ENCODE data around the gene BDKRB2. TPM values are rescaled to one million over a fixed set of nuclear protein-coding genes. Genes with fewer than 3 reads are reported as not detected.

The BDKRB2 gene
- total RNA-seq, 2 experiments from 2014 or later: 0.12 TPM; not detected in 1

- Mint-ChIP-seq H3K27ac (no peak overlapping the region), H3K4me1 (ENCODE audit: low read depth) (no peaks in the 10 kb centered on the region), H3K4me3 (no peak overlapping the region), H3K27me3 (no peaks in the 10 kb centered on the region), H3K36me3 (peaks cover 7% of the 10 kb centered on the region), H3K9me3 (peaks cover 12% of the 10 kb centered on the region)
- ChIA-PET CTCF (interaction anchor here (1.5 kb wide), 1 partner anchor 179 kb away, joined by 5 read pairs; no protein-coding TSS in a partner anchor), POLR2A (no interaction called here)
- no peak for DNase-seq
- intact Hi-C loops (cut with micrococcal nuclease): no loop called here
These were observed 75.5 kb downstream of the BDKRB2 start for GRCh38 chr14:96280104-96280503.

DNA sequence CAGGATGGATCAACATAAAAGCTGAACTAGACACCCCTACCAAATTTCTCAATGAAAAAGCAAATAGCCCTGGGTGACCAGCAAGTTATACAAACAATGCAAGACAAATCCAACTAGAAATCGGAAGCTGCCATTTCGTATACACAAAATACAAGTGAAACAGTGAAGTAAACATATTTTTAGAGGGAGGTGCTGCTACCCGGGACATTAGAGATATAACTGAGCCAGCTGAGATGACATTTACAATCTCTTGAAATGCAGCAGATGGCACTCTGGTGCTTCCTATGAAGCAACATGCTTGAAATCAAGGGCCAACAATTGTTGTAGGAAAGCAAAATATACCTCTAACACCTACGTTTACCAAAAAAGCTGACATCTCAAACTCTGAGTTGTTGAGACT lies 76.8 kb downstream of the BDKRB2 start:
- peaks cover 12% of the 10 kb centered on the region for H3K9me3 Mint-ChIP-seq
- intact Hi-C loops (cut with micrococcal nuclease): no loop called here
- peaks cover 13% of the 10 kb centered on the region for H3K36me3 Mint-ChIP-seq
- H3K27me3 Mint-ChIP-seq: no peaks in the 10 kb centered on the region
- CTCF ChIA-PET: interaction anchor here (0.6 kb wide), 1 partner anchor 16 kb away, joined by 5 read pairs; no protein-coding TSS in a partner anchor
- DNase-seq: no peak
- H3K4me3 Mint-ChIP-seq: no peak overlapping the region
- no peak overlapping the region for H3K27ac Mint-ChIP-seq
- POLR2A ChIA-PET: no interaction called here
- H3K4me1 Mint-ChIP-seq (ENCODE audit: low read depth): no peaks in the 10 kb centered on the region

GRCh38 chr14:96284008-96284407 lies 79.4 kb downstream of the BDKRB2 start:
- Mint-ChIP-seq H3K36me3 (peaks cover 18% of the 10 kb centered on the region), H3K27ac (no peak overlapping the region), H3K4me3 (no peak overlapping the region), H3K4me1 (ENCODE audit: low read depth) (no peaks in the 10 kb centered on the region), H3K9me3 (no peaks in the 10 kb centered on the region), H3K27me3 (no peaks in the 10 kb centered on the region)
- CTCF ChIA-PET: no interaction called here
- POLR2A ChIA-PET: no interaction called here
- intact Hi-C loops (cut with micrococcal nuclease): no loop called here
- no peak for DNase-seq

DNA sequence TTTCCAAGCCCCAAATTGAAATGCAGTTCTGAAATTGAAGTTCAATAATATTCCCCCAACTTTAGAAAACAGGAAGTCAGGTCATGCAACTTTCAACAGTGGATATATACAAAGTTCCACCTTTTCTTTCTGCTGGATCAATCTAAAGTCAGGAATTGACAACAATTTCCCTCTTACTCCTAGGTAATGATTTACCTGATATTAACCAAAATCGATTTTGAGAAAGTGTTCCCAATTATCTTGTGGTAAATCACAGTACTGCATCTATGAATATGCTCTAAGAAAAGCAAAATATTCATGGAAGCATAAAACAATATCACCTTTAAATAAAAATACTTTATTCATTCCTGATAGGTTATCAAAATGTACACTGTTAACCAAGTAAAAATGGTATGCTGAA lies 79.8 kb downstream of the BDKRB2 start:
- H3K4me1 Mint-ChIP-seq (ENCODE audit: low read depth): no peaks in the 10 kb centered on the region
- intact Hi-C loops (cut with micrococcal nuclease): no loop called here
- H3K27me3 Mint-ChIP-seq: no peaks in the 10 kb centered on the region
- DNase-seq: no peak
- ChIA-PET POLR2A (no interaction called here), CTCF (no interaction called here)
- H3K27ac Mint-ChIP-seq: no peak overlapping the region
- H3K4me3 Mint-ChIP-seq: no peak overlapping the region
- H3K9me3 Mint-ChIP-seq: no peaks in the 10 kb centered on the region
- H3K36me3 Mint-ChIP-seq: peaks cover 18% of the 10 kb centered on the region

DNA sequence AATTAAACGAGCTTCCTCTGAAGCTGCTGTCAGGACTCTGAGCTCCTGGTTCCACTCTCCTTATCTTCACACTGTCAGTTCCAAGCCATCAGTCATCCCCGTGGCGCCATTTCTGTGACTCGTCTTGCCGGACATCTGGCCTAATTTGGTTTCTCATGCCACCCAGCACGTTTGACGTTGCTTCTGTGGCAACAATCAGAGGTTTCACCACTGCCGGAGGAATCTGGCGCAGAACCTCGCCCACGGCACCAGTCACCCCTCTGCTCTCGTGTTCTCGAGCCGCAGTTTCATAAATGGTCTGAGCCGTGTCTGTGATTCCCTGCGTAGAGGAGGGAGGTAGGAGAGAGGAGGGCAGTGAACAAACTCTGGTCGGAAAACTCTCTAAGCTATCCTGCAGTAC lies 81.0 kb downstream of the BDKRB2 start:
- H3K9me3 Mint-ChIP-seq: no peaks in the 10 kb centered on the region
- no peaks in the 10 kb centered on the region for H3K27me3 Mint-ChIP-seq
- intact Hi-C loops (cut with micrococcal nuclease): no loop called here
- H3K27ac Mint-ChIP-seq: no peak overlapping the region
- no peaks in the 10 kb centered on the region for H3K4me1 Mint-ChIP-seq (ENCODE audit: low read depth)
- DNase-seq: no peak
- ChIA-PET POLR2A (no interaction called here), CTCF (interaction anchor here (0.8 to 1.8 kb wide), 3 partner anchors 9 to 12 kb away, joined by 3 to 8 read pairs (median 3); no protein-coding TSS in a partner anchor)
- no peak overlapping the region for H3K4me3 Mint-ChIP-seq
- peaks cover 18% of the 10 kb centered on the region for H3K36me3 Mint-ChIP-seq

- Mint-ChIP-seq H3K4me3 (no peak overlapping the region), H3K4me1 (ENCODE audit: low read depth) (no peaks in the 10 kb centered on the region), H3K27ac (no peak overlapping the region), H3K9me3 (no peaks in the 10 kb centered on the region), H3K27me3 (no peaks in the 10 kb centered on the region), H3K36me3 (peaks cover 18% of the 10 kb centered on the region)
- POLR2A ChIA-PET: no interaction called here
- intact Hi-C loops (cut with micrococcal nuclease): no loop called here
- no peak for DNase-seq
- CTCF ChIA-PET: interaction anchor here (1.1 to 1.8 kb wide), 3 partner anchors 9 to 15 kb away, joined by 3 to 8 read pairs (median 3); no protein-coding TSS in a partner anchor
These were observed 81.6 kb downstream of the BDKRB2 start for GRCh38 chr14:96286251-96286650.

DNA sequence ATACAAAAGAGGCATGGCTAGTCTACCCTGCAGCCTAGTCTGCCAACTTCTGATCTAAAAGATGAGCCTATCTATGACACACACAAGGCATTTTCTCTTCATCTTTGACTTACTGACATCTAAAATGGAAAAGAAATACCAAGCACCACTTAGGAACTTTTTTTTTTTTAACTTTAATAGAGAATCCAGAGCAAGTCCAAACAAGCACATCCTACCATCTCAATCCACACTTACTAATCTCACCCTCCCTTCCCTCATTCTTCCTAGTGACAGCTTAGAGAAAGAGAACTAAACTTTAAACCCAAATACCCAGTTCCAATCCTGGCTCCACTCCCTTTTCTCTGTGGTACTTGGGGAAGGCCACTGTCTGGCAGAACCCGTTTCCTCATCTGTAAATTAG lies 83.2 kb downstream of the BDKRB2 start:
- no peaks in the 10 kb centered on the region for H3K9me3 Mint-ChIP-seq
- CTCF ChIA-PET: interaction anchor here (1.4 kb wide), 1 partner anchor 12 kb away, joined by 5 read pairs; no protein-coding TSS in a partner anchor
- POLR2A ChIA-PET: no interaction called here
- no peak for DNase-seq
- intact Hi-C loops (cut with micrococcal nuclease): no loop called here
- H3K4me1 Mint-ChIP-seq (ENCODE audit: low read depth): no peaks in the 10 kb centered on the region
- H3K27me3 Mint-ChIP-seq: no peaks in the 10 kb centered on the region
- H3K27ac Mint-ChIP-seq: no peak overlapping the region
- H3K36me3 Mint-ChIP-seq: peaks cover 20% of the 10 kb centered on the region
- no peak overlapping the region for H3K4me3 Mint-ChIP-seq

Other genes with a start within 250 kb of the BDKRB2 start
- 1 to 10 TPM; 3.2 to 4.6 TPM for gene C14orf132, start 165.5 kb upstream of the BDKRB2 start, total RNA-seq
- not detected for gene BDKRB1, start 51.4 kb downstream of the BDKRB2 start, total RNA-seq
- gene ATG2B, start 158.5 kb downstream of the BDKRB2 start, total RNA-seq: 10 to 100 TPM; 12.0 to 12.8 TPM
- 10 to 100 TPM; 22.8 to 29.7 TPM for gene GSKIP, start 158.7 kb downstream of the BDKRB2 start, total RNA-seq
- gene AK7, start 187.3 kb downstream of the BDKRB2 start, total RNA-seq: 1 to 10 TPM; 2.1 TPM